Astrocyte (in vitro differentiated cells and primary cell): ENCODE results near the gene TOP3B. TPM values are rescaled to one million over a fixed set of nuclear protein-coding genes. Genes with fewer than 3 reads are reported as not detected.

Source experiments
- DNase-seq: peaks from one replicate; pipeline ENCODE4 v3.0.0-alpha.2; 2010; ENCODE audit warnings: low read depth
- FAIRE-seq: peaks from 2 replicates; lab custom pipeline; 2011; peaks lifted over from hg19 to GRCh38; lab: Jason Lieb, UNC
- H2AFZ ChIP-seq: 2 replicates; pipeline ENCODE4 v1.6.0; 2012; ENCODE audit warnings: low read depth, low read length, inconsistent platforms
- H3K27ac ChIP-seq: 2 replicates; pipeline ENCODE4 v1.5.1; 2011; ENCODE audit warnings: low read depth, low read length, inconsistent platforms
- H3K27me3 ChIP-seq: 2 replicates; pipeline ENCODE4 v1.6.0; 2011; ENCODE audit warnings: low read length, inconsistent platforms; ENCODE audit not compliant: insufficient read depth
- H3K36me3 ChIP-seq: 2 replicates; pipeline ENCODE4 v1.5.1; 2011; ENCODE audit warnings: low read length, inconsistent platforms; ENCODE audit not compliant: insufficient read depth
- H3K4me1 ChIP-seq: 2 replicates; pipeline ENCODE4 v1.5.1; 2011; ENCODE audit warnings: low read length, inconsistent platforms; ENCODE audit not compliant: insufficient read depth
- H3K4me2 ChIP-seq: 2 replicates; pipeline ENCODE4 v1.6.0; 2012; ENCODE audit warnings: low read length, inconsistent platforms
- H3K4me3 ChIP-seq: 2 replicates; pipeline ENCODE4 v1.5.1; 2011; ENCODE audit warnings: low read depth, mild to moderate bottlenecking, low read length, inconsistent platforms; ENCODE audit not compliant: insufficient read depth
- H3K79me2 ChIP-seq: 2 replicates; pipeline ENCODE4 v1.6.0; 2012; ENCODE audit warnings: mild to moderate bottlenecking, low read length, inconsistent platforms; ENCODE audit not compliant: insufficient read depth
- H3K9ac ChIP-seq: 2 replicates; pipeline ENCODE4 v1.6.0; 2012; ENCODE audit warnings: mild to moderate bottlenecking, low read length, inconsistent platforms
- H3K9me3 ChIP-seq: 2 replicates; pipeline ENCODE4 v1.5.1; 2012; ENCODE audit warnings: low read depth, mild to moderate bottlenecking, low read length, inconsistent platforms; ENCODE audit not compliant: insufficient read depth
- H4K20me1 ChIP-seq: 2 replicates; pipeline ENCODE4 v1.6.0; 2012; ENCODE audit warnings: low read length, inconsistent platforms; ENCODE audit not compliant: insufficient read depth
- H3K27ac Mint-ChIP-seq: one replicate; pipeline ENCODE4 v1.8.0; 2021; ENCODE audit warnings: mild to moderate bottlenecking, mixed read lengths; ENCODE audit not compliant: unreplicated experiment
- H3K27me3 Mint-ChIP-seq: one replicate; pipeline ENCODE4 v1.8.0; 2021; ENCODE audit warnings: low read depth, mixed read lengths; ENCODE audit not compliant: unreplicated experiment
- H3K36me3 Mint-ChIP-seq: one replicate; pipeline ENCODE4 v1.8.0; 2021; ENCODE audit warnings: low read depth, mixed read lengths; ENCODE audit not compliant: unreplicated experiment
- H3K4me1 Mint-ChIP-seq: one replicate; pipeline ENCODE4 v1.8.0; 2021; ENCODE audit warnings: low read depth, mixed read lengths; ENCODE audit not compliant: unreplicated experiment
- H3K4me3 Mint-ChIP-seq: one replicate; pipeline ENCODE4 v1.8.0; 2021; ENCODE audit warnings: mild to moderate bottlenecking, moderate library complexity, mixed read lengths; ENCODE audit not compliant: unreplicated experiment
- H3K9me3 Mint-ChIP-seq: one replicate; pipeline ENCODE4 v1.8.0; 2021; ENCODE audit warnings: mild to moderate bottlenecking, mixed read lengths; ENCODE audit not compliant: unreplicated experiment
- EZH2 ChIP-seq: IDR thresholded peaks from 2 replicates; pipeline ENCODE4 v1.6.1; 2012; ENCODE audit warnings: mild to moderate bottlenecking, low read length, inconsistent platforms; ENCODE audit not compliant: insufficient read depth
- total RNA-seq: library from RNA; stranded (reverse); gene quantifications from 2 replicates; pipeline ENCODE4 v1.2.1, GENCODE V29; 2021
- TF ChIP-seq, protein P1 (sequence below): IDR thresholded peaks from 2 replicates; pipeline ENCODE4 v1.5.1; 2011; ENCODE audit warnings: low read depth, mild to moderate bottlenecking, inconsistent platforms, low read length, moderate library complexity; ENCODE audit not compliant: insufficient read depth

The TOP3B gene
- total RNA-seq, 1 donor from 2014 or later = 37.3 TPM

DNA sequence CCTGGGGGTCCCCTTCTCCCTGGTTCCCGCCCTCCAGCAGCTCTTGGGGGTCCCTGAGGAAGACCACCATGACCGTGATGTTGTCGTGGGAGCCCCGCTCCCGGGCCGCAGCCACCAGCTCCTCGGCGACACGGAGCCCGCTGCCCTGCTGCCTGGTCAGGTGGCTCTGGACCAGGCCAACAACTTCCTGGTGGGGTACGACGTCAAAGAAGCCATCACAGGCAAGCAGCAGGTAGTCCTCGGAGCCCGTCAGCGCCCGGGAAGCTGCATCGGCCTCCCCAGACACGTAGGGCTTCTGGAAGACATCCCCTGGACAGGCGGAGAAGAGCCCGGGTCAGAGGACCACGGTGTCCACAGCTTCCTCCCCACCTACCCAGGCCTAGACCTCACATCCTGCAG is 59.4 kb downstream of the TOP3B start:
- H3K9ac ChIP-seq = no peak overlapping the region
- no peak overlapping the region for H3K4me3 ChIP-seq
- TF ChIP-seq, protein P1, sequence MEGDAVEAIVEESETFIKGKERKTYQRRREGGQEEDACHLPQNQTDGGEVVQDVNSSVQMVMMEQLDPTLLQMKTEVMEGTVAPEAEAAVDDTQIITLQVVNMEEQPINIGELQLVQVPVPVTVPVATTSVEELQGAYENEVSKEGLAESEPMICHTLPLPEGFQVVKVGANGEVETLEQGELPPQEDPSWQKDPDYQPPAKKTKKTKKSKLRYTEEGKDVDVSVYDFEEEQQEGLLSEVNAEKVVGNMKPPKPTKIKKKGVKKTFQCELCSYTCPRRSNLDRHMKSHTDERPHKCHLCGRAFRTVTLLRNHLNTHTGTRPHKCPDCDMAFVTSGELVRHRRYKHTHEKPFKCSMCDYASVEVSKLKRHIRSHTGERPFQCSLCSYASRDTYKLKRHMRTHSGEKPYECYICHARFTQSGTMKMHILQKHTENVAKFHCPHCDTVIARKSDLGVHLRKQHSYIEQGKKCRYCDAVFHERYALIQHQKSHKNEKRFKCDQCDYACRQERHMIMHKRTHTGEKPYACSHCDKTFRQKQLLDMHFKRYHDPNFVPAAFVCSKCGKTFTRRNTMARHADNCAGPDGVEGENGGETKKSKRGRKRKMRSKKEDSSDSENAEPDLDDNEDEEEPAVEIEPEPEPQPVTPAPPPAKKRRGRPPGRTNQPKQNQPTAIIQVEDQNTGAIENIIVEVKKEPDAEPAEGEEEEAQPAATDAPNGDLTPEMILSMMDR = no peak
- TF ChIP-seq EZH2 = no peak
- no peak overlapping the region for H2AFZ ChIP-seq
- no peaks in the 10 kb centered on the region for H3K79me2 ChIP-seq
- H3K27me3 Mint-ChIP-seq = no peaks in the 10 kb centered on the region
- H3K36me3 Mint-ChIP-seq = peaks cover 3% of the 10 kb centered on the region
- H3K4me1 Mint-ChIP-seq = no peaks in the 10 kb centered on the region
- H3K4me1 ChIP-seq = no peaks in the 10 kb centered on the region
- no peaks in the 10 kb centered on the region for H3K9me3 Mint-ChIP-seq
- H3K36me3 ChIP-seq = no peaks in the 10 kb centered on the region
- no peak overlapping the region for H3K27ac ChIP-seq
- no peak overlapping the region for H3K4me2 ChIP-seq
- no peak overlapping the region for H3K4me3 Mint-ChIP-seq
- peaks cover 16% of the 10 kb centered on the region for H4K20me1 ChIP-seq
- no peak for DNase-seq
- H3K9me3 ChIP-seq = no peaks in the 10 kb centered on the region
- H3K27me3 ChIP-seq = no peaks in the 10 kb centered on the region
- no peak for FAIRE-seq
- H3K27ac Mint-ChIP-seq = no peak overlapping the region

DNA sequence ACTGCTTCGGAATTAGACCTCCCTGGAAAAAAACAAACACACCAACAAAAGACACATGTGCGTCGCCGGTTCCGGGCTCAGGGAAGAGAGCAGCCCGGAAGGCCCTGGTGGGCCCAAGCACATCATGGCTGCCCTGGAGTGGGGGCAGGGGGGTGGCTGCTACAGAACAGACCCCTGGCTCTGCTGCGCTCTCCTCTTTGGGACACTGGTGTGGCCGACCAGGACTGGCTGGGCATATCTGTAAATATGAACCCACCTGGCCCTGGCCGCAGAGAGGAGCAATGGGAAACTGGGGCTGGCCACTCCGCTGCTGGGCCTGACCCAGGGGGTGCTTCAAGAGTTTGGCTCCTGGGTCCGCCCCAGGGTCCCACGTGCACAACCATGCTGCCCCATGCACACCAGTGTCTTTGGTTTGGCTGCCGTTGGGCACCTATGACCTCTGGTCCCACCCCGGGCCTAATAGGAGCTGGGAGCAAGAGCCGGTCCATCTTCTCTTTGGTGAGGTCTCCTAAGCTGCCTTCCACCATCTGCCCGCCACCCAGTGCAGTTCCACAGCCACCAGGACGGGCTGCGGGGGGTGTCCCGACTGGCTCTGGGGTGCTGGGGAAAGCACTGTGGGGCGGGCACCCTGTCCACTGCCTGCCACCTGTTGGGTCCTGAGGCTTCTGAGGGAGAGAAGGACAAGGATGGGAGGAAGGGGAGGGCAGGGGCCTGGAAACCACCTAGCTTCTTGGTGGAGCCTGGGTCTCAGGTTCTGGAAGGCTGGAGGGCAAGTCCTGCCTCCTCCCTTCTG is 60.0 kb downstream of the TOP3B start:
- FAIRE-seq (no peak), DNase-seq (no peak)
- H3K4me3 ChIP-seq = no peak overlapping the region
- H3K9me3 Mint-ChIP-seq = no peaks in the 10 kb centered on the region
- no peaks in the 10 kb centered on the region for H3K4me1 ChIP-seq
- no peaks in the 10 kb centered on the region for H3K79me2 ChIP-seq
- peaks cover 16% of the 10 kb centered on the region for H4K20me1 ChIP-seq
- H3K36me3 ChIP-seq = no peaks in the 10 kb centered on the region
- H3K4me3 Mint-ChIP-seq = no peak overlapping the region
- H3K4me1 Mint-ChIP-seq = no peaks in the 10 kb centered on the region
- peaks cover 3% of the 10 kb centered on the region for H3K36me3 Mint-ChIP-seq
- H3K27me3 ChIP-seq = no peaks in the 10 kb centered on the region
- no peak overlapping the region for H3K9ac ChIP-seq
- H2AFZ ChIP-seq = no peak overlapping the region
- H3K4me2 ChIP-seq = no peak overlapping the region
- H3K27ac Mint-ChIP-seq = no peak overlapping the region
- no peaks in the 10 kb centered on the region for H3K27me3 Mint-ChIP-seq
- no peak for TF ChIP-seq EZH2
- TF ChIP-seq, protein P1 = no peak
- no peaks in the 10 kb centered on the region for H3K9me3 ChIP-seq
- H3K27ac ChIP-seq = no peak overlapping the region

DNA sequence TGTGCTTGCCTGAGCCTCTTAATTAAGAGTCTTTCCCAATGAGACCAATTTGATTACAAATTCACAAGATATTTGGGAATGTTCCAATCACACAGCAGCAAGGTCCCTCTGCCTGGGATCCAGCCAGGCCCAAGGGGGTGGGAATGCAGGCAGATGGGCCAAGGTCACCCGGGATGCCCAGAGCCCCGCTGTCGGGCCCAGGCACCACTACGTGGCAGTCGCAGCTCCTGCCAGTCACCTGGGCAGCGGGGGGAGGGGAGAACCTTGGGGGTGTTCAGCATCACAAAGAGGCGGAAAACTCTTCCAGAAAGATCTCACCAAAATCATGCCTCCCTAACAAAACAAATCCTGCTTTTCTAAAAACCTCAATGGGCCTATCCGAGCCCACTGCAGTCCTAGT is 60.9 kb downstream of the TOP3B start:
- Histone ChIP-seq H3K9me3 (no peaks in the 10 kb centered on the region), H3K4me3 (no peak overlapping the region), H3K4me1 (no peaks in the 10 kb centered on the region), H3K79me2 (no peaks in the 10 kb centered on the region), H3K27me3 (no peaks in the 10 kb centered on the region), H3K9ac (no peak overlapping the region), H3K36me3 (no peaks in the 10 kb centered on the region), H2AFZ (no peak overlapping the region), H3K4me2 (no peak overlapping the region), H3K27ac (no peak overlapping the region), H4K20me1 (peaks cover 8% of the 10 kb centered on the region)
- TF ChIP-seq, protein P1 = no peak
- TF ChIP-seq EZH2 = no peak
- Mint-ChIP-seq H3K27ac (no peak overlapping the region), H3K4me3 (no peak overlapping the region), H3K4me1 (peaks cover 4% of the 10 kb centered on the region), H3K27me3 (no peaks in the 10 kb centered on the region), H3K36me3 (peaks cover 3% of the 10 kb centered on the region), H3K9me3 (no peaks in the 10 kb centered on the region)
- FAIRE-seq (no peak), DNase-seq (no peak)
